Mononuclear cell (primary cell): ENCODE measurements around the gene TRIP13. TPM values are rescaled to one million over a fixed set of nuclear protein-coding genes. Genes with fewer than 3 reads are reported as not detected.
"Not testable (repeated sequence)": the region's sequence is repeated elsewhere in the genome, so short reads cannot be mapped to it uniquely, and the experiment has no call there.

Experiments
- H3K27me3 ChIP-seq: 2 replicates; pipeline ENCODE4 v1.6.0; 2011; ENCODE audit warnings: low read length, control low read depth; ENCODE audit not compliant: insufficient read depth
- H3K4me1 ChIP-seq: 2 replicates; pipeline ENCODE4 v1.5.1; 2011; ENCODE audit warnings: mild to moderate bottlenecking, low read length, control low read depth; ENCODE audit not compliant: insufficient read depth
- H3K4me3 ChIP-seq: 2 replicates; pipeline ENCODE4 v1.5.1; 2011; ENCODE audit warnings: mild to moderate bottlenecking, low read length, moderate library complexity
- H3K9me3 ChIP-seq: 2 replicates; pipeline ENCODE4 v1.5.1; 2011; ENCODE audit warnings: low read depth, mild to moderate bottlenecking, control low read depth, low read length
- total RNA-seq: library from RNA; depleted of rRNA; stranded (reverse); fragments of >200 nt; gene quantifications from one replicate; pipeline ENCODE4 v1.2.3, GENCODE V29; 2012

TRIP13 gene
- total RNA-seq, 1 donor: 0.21 TPM

- H3K9me3 ChIP-seq: no peaks in the 10 kb centered on the region
- no peak overlapping the region for H3K4me3 ChIP-seq
- H3K27me3 ChIP-seq: no peaks in the 10 kb centered on the region
- no peaks in the 10 kb centered on the region for H3K4me1 ChIP-seq
Observed at GRCh38 chr5:911601-912000, 18.9 kb downstream of the TRIP13 start.

- Histone ChIP-seq H3K4me1 (no peaks in the 10 kb centered on the region), H3K9me3 (no peaks in the 10 kb centered on the region), H3K27me3 (no peaks in the 10 kb centered on the region), H3K4me3 (no peak overlapping the region)
Observed at GRCh38 chr5:912280-913091, 19.8 kb downstream of the TRIP13 start.

- Histone ChIP-seq H3K27me3 (no peaks in the 10 kb centered on the region), H3K4me3 (no peak overlapping the region), H3K4me1 (no peaks in the 10 kb centered on the region), H3K9me3 (no peaks in the 10 kb centered on the region)
Observed at GRCh38 chr5:914174-914573, 21.5 kb downstream of the TRIP13 start.

- Histone ChIP-seq H3K9me3 (no peaks in the 10 kb centered on the region), H3K27me3 (no peaks in the 10 kb centered on the region), H3K4me3 (no peak overlapping the region), H3K4me1 (no peaks in the 10 kb centered on the region)
Observed at GRCh38 chr5:914612-915011, 21.9 kb downstream of the TRIP13 start.

- H3K27me3 ChIP-seq, H3K4me3 ChIP-seq, H3K4me1 ChIP-seq: not testable (repeated sequence)
Observed at GRCh38 chr5:915346-915745, 22.7 kb downstream of the TRIP13 start.

GRCh38 chr5:915946-916345, 23.3 kb downstream of the TRIP13 start:
- H3K9me3 ChIP-seq: no peaks in the 10 kb centered on the region
- no peaks in the 10 kb centered on the region for H3K4me1 ChIP-seq
- no peak overlapping the region for H3K4me3 ChIP-seq
- H3K27me3 ChIP-seq: no peaks in the 10 kb centered on the region

More at GRCh38 chr5:915346-915745, 22.7 kb downstream of the TRIP13 start:
- not testable (repeated sequence) for H3K9me3 ChIP-seq

- Histone ChIP-seq H3K27me3 (no peaks in the 10 kb centered on the region), H3K9me3 (no peaks in the 10 kb centered on the region), H3K4me1 (no peaks in the 10 kb centered on the region), H3K4me3 (no peak overlapping the region)
Observed at GRCh38 chr5:916441-917293, 24.0 kb downstream of the TRIP13 start.

GRCh38 chr5:918717-919116, 26.0 kb downstream of the TRIP13 start:
- not testable (repeated sequence) for H3K9me3 ChIP-seq, H3K27me3 ChIP-seq, H3K4me1 ChIP-seq, H3K4me3 ChIP-seq

- H3K4me3 ChIP-seq: no peak overlapping the region
- H3K9me3 ChIP-seq: no peaks in the 10 kb centered on the region
- H3K4me1 ChIP-seq: no peaks in the 10 kb centered on the region
- no peaks in the 10 kb centered on the region for H3K27me3 ChIP-seq
Observed at GRCh38 chr5:919356-920000, 26.8 kb downstream of the TRIP13 start.

GRCh38 chr5:920321-920720, 27.6 kb downstream of the TRIP13 start:
- Histone ChIP-seq H3K9me3 (no peaks in the 10 kb centered on the region), H3K27me3 (peaks cover under 1% of the 10 kb centered on the region), H3K4me3 (no peak overlapping the region), H3K4me1 (no peaks in the 10 kb centered on the region)

- H3K27me3 ChIP-seq: peaks cover 14% of the 10 kb centered on the region
- H3K9me3 ChIP-seq: no peaks in the 10 kb centered on the region
- H3K4me3 ChIP-seq: no peak overlapping the region
- H3K4me1 ChIP-seq: peaks cover 2% of the 10 kb centered on the region
Observed at GRCh38 chr5:921456-922435, 29.1 kb downstream of the TRIP13 start.

- Histone ChIP-seq H3K4me3 (no peak overlapping the region), H3K4me1 (peaks cover 6% of the 10 kb centered on the region), H3K27me3 (peaks cover 23% of the 10 kb centered on the region), H3K9me3 (no peaks in the 10 kb centered on the region)
Observed at GRCh38 chr5:922436-923280, 30.0 kb downstream of the TRIP13 start.

GRCh38 chr5:923281-923873, 30.7 kb downstream of the TRIP13 start:
- Histone ChIP-seq H3K4me1 (peaks cover 6% of the 10 kb centered on the region), H3K4me3 (no peak overlapping the region), H3K27me3 (peaks cover 25% of the 10 kb centered on the region), H3K9me3 (no peaks in the 10 kb centered on the region)
